Measurements from ENCODE around the gene CBX4.

GRCh38 chr17:79811011-79811867 is 28.0 kb downstream of the CBX4 start:
- TF ChIP-seq CTCF (IDR thresholded peaks at IDR 0.05): peak; percentile 49 to 67 (median 58)
- TF ChIP-seq POLR2A (IDR thresholded peaks at IDR 0.05): no peak

Measured in right lobe of liver (tissue), 4 donors.